Stomach (tissue), 4 donors: Measurements from ENCODE around the gene BMPR2.
"Not testable (repeated sequence)": the region's sequence is repeated elsewhere in the genome, so short reads cannot be mapped to it uniquely, and the experiment has no call there.

Experiments
- CTCF ChIP-seq, 7 experiments: fragments of 450-650 bp in 4 of 7; fragments of 200-600 bp in 3 of 7; sonication (generic) in 3 of 7; IDR thresholded peaks; one replicate each; pipeline ENCODE4 v1.5.1; 2016 to 2019; ENCODE audit warnings: antibody characterized with exemption in 7 of 7, control low read depth in 2 of 7, mild to moderate bottlenecking in 1 of 7
- POLR2AphosphoS5 ChIP-seq, 3 donors: sonication (generic); formaldehyde crosslinking; IDR thresholded peaks; one replicate each; pipeline ENCODE4 v1.6.1; 2016; ENCODE audit warnings: antibody characterized with exemption in 3 of 3

- not testable (repeated sequence) for TF ChIP-seq CTCF, POLR2AphosphoS5 (IDR thresholded peaks at IDR 0.05)
Measured at GRCh38 chr2:202374383-202374782, 1.7 kb upstream of the BMPR2 start.
